ENCODE measurements around the gene OAS3.
A peak's percentile ranks its signal among the peaks of the same experiment; 100 is the strongest.

The OAS3 gene

DNA sequence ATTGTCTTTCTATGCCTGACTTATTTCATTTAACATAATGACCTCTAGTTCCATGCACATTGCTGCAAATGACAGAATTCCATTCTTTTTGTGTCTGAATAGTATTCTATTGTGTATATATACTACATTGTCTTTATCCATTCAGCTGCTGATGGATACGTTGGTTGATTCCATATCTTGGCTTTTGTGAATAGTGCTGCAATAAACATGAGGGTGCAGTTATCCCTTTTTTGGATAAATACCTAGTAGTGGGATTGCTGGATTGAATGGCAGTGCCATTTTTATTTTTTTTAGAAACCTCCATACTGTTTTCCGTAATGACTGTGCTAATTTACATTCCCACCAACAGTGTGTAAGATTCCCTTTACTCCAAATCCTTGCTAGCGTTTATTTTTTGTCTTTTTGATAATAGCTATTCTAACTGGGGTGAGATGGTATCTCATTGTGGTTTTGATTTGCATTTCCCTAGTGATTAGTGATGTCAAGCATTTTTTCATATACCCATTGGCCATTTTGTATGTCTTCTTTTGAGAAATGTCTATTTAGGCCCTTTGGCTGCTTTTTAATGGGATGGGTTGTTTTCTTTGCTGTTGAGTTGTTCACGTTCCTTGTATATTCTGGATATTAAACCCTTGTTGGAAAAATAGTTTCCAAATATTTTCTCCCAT lies 42.4 kb downstream of the OAS3 start:
- TF ChIP-seq, protein P1, sequence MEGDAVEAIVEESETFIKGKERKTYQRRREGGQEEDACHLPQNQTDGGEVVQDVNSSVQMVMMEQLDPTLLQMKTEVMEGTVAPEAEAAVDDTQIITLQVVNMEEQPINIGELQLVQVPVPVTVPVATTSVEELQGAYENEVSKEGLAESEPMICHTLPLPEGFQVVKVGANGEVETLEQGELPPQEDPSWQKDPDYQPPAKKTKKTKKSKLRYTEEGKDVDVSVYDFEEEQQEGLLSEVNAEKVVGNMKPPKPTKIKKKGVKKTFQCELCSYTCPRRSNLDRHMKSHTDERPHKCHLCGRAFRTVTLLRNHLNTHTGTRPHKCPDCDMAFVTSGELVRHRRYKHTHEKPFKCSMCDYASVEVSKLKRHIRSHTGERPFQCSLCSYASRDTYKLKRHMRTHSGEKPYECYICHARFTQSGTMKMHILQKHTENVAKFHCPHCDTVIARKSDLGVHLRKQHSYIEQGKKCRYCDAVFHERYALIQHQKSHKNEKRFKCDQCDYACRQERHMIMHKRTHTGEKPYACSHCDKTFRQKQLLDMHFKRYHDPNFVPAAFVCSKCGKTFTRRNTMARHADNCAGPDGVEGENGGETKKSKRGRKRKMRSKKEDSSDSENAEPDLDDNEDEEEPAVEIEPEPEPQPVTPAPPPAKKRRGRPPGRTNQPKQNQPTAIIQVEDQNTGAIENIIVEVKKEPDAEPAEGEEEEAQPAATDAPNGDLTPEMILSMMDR (IDR thresholded peaks at IDR 0.05) = no peak

DNA sequence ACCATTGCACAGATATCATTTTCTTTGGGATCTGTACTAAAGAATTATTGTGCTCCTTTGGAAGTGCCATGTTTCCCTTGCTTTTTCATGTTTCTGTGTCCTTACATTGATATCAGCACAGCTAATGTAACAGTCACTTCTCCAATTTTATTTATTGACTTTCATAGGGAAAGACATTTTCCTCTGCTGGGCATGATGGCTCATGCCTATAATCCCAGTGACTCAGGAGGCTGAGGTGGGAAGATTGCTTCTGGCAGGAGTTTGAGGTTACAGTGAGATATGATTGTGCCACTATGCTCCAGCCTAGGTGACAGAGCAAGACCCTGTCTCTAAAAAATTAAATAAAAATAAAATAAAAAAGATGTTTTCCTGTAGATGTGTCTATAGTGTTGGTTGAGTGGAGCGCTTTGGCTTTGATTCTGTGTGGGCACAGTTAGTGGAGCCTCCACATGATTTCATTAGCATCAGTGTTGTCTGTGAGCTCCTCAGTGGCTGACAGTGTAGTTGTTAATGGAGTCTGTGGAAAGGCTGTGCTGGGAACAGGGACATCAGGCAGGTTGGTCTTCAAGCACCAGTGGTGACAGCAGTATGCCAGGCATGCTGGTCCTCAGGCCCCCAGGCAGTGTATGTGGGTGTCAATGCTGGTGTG lies 47.5 kb downstream of the OAS3 start:
- TF ChIP-seq, protein P1 (IDR thresholded peaks at IDR 0.05) = no peak

DNA sequence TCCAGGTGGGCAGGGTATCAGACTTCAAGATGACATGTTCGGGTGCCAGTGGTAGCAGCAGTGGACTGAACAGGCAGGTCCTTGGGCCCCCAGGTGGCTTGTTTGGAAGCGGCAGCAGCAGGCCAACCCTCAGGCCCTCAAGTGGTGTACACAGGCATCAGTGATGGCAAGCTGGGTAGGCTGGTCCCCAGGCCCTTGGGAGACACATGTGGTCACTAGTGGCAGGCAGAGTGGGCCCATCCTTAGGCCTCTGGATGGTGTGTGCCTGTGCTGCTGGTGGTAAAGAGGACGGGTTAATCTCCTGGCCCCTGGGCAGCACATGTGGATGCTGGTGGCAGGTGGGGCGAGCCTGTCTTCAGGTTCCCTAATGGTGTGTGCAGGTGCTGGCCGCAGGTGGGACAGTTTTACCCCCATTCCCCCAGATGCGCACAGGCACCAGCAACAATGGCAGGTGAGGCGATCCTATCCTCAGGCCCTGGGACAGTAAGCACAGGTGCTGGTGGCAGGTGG lies 48.1 kb downstream of the OAS3 start:
- TF ChIP-seq, protein P1 (IDR thresholded peaks at IDR 0.05) = no peak

DNA sequence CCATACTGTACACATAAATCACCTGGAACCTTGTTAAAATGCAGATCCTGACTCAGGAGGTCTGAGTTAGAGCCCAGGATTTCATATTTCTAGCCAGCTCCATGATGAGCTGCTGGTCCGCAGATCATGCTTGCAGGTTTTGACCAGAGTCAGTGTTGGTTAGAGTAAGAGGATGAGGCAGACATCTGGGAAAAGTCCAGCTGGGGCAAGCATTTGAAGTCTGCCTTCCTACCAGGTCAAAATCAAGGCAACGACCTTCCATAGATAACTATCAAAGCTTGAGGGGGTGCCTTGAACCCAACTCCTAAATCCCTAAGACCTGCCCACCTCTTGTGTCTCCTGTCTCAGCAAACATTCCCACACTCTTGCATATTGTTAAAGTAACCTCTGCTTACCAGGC lies 49.3 kb downstream of the OAS3 start:
- TF ChIP-seq, protein P1 (IDR thresholded peaks at IDR 0.05) = no peak

DNA sequence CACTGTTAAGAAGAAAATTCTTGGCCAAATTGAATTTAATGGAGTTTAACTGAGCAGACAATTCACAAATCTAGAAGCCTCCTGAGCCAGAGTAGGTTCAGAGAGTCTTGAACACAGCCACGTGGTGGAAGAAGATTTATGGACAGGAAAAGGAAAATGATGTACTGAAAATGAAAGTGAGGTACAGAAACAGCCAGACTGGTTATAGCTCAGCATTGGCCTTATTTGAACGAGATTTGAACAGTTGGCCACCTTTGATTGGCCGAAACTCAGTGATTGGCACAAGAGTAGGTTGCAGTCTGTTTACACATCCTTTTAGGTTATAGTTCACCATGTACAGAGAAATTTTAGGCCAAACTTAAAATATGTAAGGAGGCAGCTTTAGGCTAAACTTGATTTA lies 50.0 kb downstream of the OAS3 start:
- TF ChIP-seq, protein P1 (IDR thresholded peaks at IDR 0.05) = no peak

DNA sequence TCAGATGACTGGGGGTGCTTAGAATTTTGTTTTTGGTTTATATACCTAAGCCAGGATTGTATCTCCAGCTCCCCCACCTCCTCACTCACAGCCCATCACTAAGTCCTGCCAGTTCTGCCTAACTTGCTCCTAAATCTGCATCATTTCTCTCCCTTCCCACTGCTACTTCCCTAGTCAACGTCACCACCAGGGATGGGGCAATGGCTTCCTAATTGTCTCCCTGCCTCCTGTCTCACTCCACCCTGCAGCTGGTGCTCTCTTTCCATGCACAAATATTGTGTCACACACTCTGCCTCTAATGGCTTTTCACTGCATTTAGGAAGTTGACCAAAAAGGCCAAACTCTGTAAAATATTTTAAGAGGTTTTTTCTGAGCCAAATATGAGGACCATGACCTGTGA lies 51.5 kb downstream of the OAS3 start:
- TF ChIP-seq, protein P1 (IDR thresholded peaks at IDR 0.05) = no peak

DNA sequence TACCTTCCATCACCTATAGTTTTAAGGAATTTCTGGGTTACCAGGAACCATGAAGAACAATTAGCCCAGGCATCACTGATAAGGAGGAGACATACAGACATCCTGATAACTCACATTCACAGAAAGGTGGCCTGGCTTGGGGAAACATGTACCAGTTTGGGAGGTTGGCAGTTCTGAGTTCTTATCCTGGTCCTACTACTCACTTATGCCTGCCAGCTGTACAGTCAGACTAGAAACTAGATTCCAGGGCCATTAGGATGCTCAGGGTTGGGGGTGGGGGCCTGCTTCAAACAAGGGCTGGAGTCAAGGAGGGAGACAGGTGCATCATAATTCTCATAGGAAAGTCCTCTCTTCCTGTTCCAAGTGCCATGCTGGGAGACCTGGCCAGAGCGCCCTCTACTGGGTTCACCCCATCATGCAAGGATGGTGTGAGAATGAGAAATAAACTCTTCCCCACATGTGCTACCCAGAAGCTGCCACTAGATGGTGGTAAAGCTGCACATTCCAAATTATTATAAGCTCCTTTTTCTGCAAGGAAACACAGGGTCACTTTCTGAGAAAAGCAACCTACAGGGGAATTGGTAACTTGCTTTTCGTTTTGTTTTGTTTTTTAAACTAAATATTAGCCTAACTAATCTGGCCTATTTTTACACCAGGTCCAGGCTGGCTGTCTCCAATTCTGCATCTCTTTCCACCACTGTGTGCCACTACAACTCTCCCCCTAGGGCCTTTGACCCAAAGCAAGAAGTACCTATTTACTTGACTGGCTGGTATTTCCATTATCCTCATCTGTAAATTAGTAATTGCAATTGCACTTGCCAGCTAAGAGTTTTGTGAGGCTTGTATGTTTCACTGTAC lies 54.5 kb downstream of the OAS3 start:
- TF ChIP-seq, protein P1 (IDR thresholded peaks at IDR 0.05) = peak; percentile 100
